ENCODE results near the gene CCSER1. TPM values are rescaled to one million over a fixed set of nuclear protein-coding genes. Genes with fewer than 3 reads are reported as not detected.

CCSER1 gene
- total and polyA plus RNA-seq, 2 of the 8 experiments (the other 6 are each of a cell fraction or from before 2014, with no cell fraction given) = 0.26 to 0.84 TPM

DNA sequence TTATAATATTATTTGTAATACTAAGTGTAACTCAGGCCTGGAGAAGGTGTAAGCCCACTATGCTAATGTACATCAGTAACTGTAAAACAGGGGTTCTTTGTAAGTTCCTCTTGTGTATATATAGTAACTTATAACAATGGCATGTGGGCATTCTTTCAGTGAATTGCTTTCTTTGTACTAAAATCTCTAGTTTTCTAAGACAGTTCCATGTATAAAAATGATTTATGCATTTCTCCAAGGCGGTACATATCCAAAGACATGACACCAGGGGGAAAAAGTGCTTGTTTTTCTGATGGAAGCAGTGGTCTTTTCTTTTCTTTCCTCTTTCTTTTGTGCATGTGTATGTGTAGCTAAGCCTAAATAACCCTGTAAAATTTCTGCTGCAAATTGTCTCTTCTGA, 1474.2 kb downstream of the CCSER1 start:
- no peak overlapping the region for H3K4ac ChIP-seq (replicated peaks; ENCODE audit: insufficient read length, low read depth, low read length)
- no peak overlapping the region for H3K23ac ChIP-seq (ENCODE audit: insufficient read length)
- DNase-seq (ENCODE audit: low read depth in 1 of 2, low spot score in 2 of 2) = no peak
- H3K14ac ChIP-seq (ENCODE audit: insufficient read length) = no peak overlapping the region
- H2BK12ac ChIP-seq (ENCODE audit: low read depth, low read length) = no peak overlapping the region
- H3K56ac ChIP-seq (replicated peaks; ENCODE audit: insufficient read length, low read depth, low read length) = no peak overlapping the region
- H4K5ac ChIP-seq (ENCODE audit: insufficient read length, low read depth, low read length) = no peak overlapping the region
- no peaks in the 10 kb centered on the region for H3K36me3 ChIP-seq (ENCODE audit: control insufficient read depth in 2 of 4, insufficient read depth in 4 of 4, low read length in 3 of 4)
- no peaks in the 10 kb centered on the region for H4K20me1 ChIP-seq (replicated peaks in 1 of 2; ENCODE audit: control insufficient read depth in 1 of 2, insufficient read depth in 2 of 2, low read length in 2 of 2)
- H3K27me3 ChIP-seq (replicated peaks in 1 of 4; ENCODE audit: control insufficient read depth in 3 of 4, extremely low read depth in 1 of 4, insufficient read depth in 3 of 4, low read length in 3 of 4) = no peaks in the 10 kb centered on the region
- ChIA-PET POLR2A (ENCODE audit: partially characterized antibody) (interaction anchor here (1.0 kb wide), 1 partner anchor 12 kb away, joined by 3 read pairs; no protein-coding TSS in a partner anchor), CTCF (ENCODE audit: partially characterized antibody) (no interaction called here)
- H2AK5ac ChIP-seq (ENCODE audit: low read depth, low read length) = no peak overlapping the region
- no peaks in the 10 kb centered on the region for H3K9me3 ChIP-seq (ENCODE audit: insufficient read depth in 2 of 2, low read depth in 1 of 2, low read length in 1 of 2)
- 77% methylated on average over 1 of the region's 1 CpG; no CpG with 5 or more reads in 1 of the 2 experiments for WGBS, 2 experiments (ENCODE audit: extremely low coverage in 1 of 2, insufficient coverage in 1 of 2, insufficient read length in 1 of 2, insufficient replicate concordance in 2 of 2, low coverage in 1 of 2, low lambda C conversion rate in 2 of 2, missing lambda C conversion rate in 1 of 2)
- H3K4me3 ChIP-seq (ENCODE audit: extremely low read depth in 1 of 4, insufficient read depth in 2 of 4, low read depth in 3 of 4, low read length in 4 of 4) = no peak overlapping the region
- no peak overlapping the region for H2BK20ac ChIP-seq (ENCODE audit: low read length)
- peaks cover 0 to 5% (median 0%) of the 10 kb centered on the region in 4 experiments; a peak in 2 of 7 replicates for H3K4me1 ChIP-seq (replicated peaks in 1 of 4; ENCODE audit: control insufficient read depth in 3 of 4, insufficient read depth in 4 of 4, low read length in 3 of 4)
- no peak overlapping the region for H2AFZ ChIP-seq (ENCODE audit: low read length)
- no peaks in the 10 kb centered on the region for H3K23me2 ChIP-seq (ENCODE audit: low read depth, low read length)
- H4K8ac ChIP-seq (ENCODE audit: extremely low read depth, insufficient read depth, low read length) = no peak overlapping the region
- no peak for FAIRE-seq
- H2BK15ac ChIP-seq (ENCODE audit: low read length) = no peak overlapping the region
- no peak overlapping the region for H4K91ac ChIP-seq (replicated peaks; ENCODE audit: insufficient read length, low read length)
- no peaks in the 10 kb centered on the region for H3K79me2 ChIP-seq (ENCODE audit: control insufficient read depth in 1 of 2, insufficient read depth in 2 of 2, low read length in 2 of 2)
- H3K27ac ChIP-seq (ENCODE audit: low read depth, low read length) = no peak overlapping the region
- H2BK120ac ChIP-seq (replicated peaks; ENCODE audit: low read depth, low read length) = no peak overlapping the region
- H3K9ac ChIP-seq (replicated peaks in 1 of 4; ENCODE audit: extremely low read depth in 1 of 4, low read depth in 3 of 4, low read length in 3 of 4) = no peak overlapping the region
- no peak overlapping the region for H3K4me2 ChIP-seq (ENCODE audit: insufficient read depth in 1 of 2, low read depth in 2 of 2, low read length in 2 of 2)
- H2BK5ac ChIP-seq (ENCODE audit: low read depth, low read length) = no peak overlapping the region
- H3K18ac ChIP-seq (ENCODE audit: extremely low read depth, low read length) = no peak overlapping the region
- no peaks in the 10 kb centered on the region for H3K79me1 ChIP-seq (ENCODE audit: low read depth, low read length)
- TF ChIP-seq PHF8 (conservative IDR thresholded peaks at IDR 0.05; ENCODE audit: low read depth, low read length) (no peak), POU5F1 (IDR thresholded peaks at IDR 0.05; ENCODE audit: low read depth, low read length) (no peak), KDM4A (IDR thresholded peaks at IDR 0.05; ENCODE audit: low read depth, low read length, severe bottlenecking) (no peak), HDAC6 (IDR thresholded peaks at IDR 0.05; ENCODE audit: low read depth, low read length) (no peak), BRCA1 (IDR thresholded peaks at IDR 0.05; ENCODE audit: low read depth, low read length) (no peak), TAF7 (optimal IDR thresholded peaks at IDR 0.05; ENCODE audit: borderline replicate concordance, low read depth, low read length) (no peak), RNF2 (IDR thresholded peaks at IDR 0.05; ENCODE audit: borderline replicate concordance, low read depth, low read length, missing control alignments, poor library complexity, severe bottlenecking) (no peak), GABPA (IDR thresholded peaks at IDR 0.05; ENCODE audit: borderline replicate concordance, insufficient read depth, low read length) (no peak), SAP30 (IDR thresholded peaks at IDR 0.05; ENCODE audit: insufficient read depth, insufficient replicate concordance, low read length) (no peak)
- TF ChIP-seq, protein P1, sequence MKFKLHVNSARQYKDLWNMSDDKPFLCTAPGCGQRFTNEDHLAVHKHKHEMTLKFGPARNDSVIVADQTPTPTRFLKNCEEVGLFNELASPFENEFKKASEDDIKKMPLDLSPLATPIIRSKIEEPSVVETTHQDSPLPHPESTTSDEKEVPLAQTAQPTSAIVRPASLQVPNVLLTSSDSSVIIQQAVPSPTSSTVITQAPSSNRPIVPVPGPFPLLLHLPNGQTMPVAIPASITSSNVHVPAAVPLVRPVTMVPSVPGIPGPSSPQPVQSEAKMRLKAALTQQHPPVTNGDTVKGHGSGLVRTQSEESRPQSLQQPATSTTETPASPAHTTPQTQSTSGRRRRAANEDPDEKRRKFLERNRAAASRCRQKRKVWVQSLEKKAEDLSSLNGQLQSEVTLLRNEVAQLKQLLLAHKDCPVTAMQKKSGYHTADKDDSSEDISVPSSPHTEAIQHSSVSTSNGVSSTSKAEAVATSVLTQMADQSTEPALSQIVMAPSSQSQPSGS (IDR thresholded peaks at IDR 0.05; ENCODE audit: low read length) = no peak
- TF ChIP-seq, protein P2, sequence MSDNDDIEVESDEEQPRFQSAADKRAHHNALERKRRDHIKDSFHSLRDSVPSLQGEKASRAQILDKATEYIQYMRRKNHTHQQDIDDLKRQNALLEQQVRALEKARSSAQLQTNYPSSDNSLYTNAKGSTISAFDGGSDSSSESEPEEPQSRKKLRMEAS (IDR thresholded peaks at IDR 0.05) = no peak
